ENCODE data around the gene ABCC5.
"Not testable (repeated sequence)": the region's sequence is repeated elsewhere in the genome, so short reads cannot be mapped to it uniquely, and the experiment has no call there.

ABCC5 gene

GRCh38 chr3:184017672-184018423 is at the start of gene ABCC5:
TSS of gene ABCC5 (minus strand) at chr3:184017884. CDS start at chr3:184014392, 3,492 bp downstream.
- peaks cover 8% of the 10 kb centered on the region for H3K36me3 Mint-ChIP-seq (ENCODE audit: low read depth)
- peaks cover 14% of the 10 kb centered on the region for H3K27me3 Mint-ChIP-seq
- H3K4me1 Mint-ChIP-seq (ENCODE audit: low read depth), result peaks cover 31% of the 10 kb centered on the region
- H3K9me3 Mint-ChIP-seq, result no peaks in the 10 kb centered on the region
- H3K27ac Mint-ChIP-seq, result peak within 1 kb of the TSS; percentile 90
- H3K4me3 Mint-ChIP-seq, result peak within 1 kb of the TSS; percentile 99

GRCh38 chr3:184066211-184066610 is 48.5 kb upstream of the ABCC5 start:
- Mint-ChIP-seq H3K4me1 (ENCODE audit: low read depth) (no peaks in the 10 kb centered on the region), H3K4me3 (no peak overlapping the region), H3K27ac (no peak overlapping the region), H3K36me3 (ENCODE audit: low read depth) (no peaks in the 10 kb centered on the region), H3K27me3 (no peaks in the 10 kb centered on the region), H3K9me3 (peaks cover 5% of the 10 kb centered on the region)

DNA sequence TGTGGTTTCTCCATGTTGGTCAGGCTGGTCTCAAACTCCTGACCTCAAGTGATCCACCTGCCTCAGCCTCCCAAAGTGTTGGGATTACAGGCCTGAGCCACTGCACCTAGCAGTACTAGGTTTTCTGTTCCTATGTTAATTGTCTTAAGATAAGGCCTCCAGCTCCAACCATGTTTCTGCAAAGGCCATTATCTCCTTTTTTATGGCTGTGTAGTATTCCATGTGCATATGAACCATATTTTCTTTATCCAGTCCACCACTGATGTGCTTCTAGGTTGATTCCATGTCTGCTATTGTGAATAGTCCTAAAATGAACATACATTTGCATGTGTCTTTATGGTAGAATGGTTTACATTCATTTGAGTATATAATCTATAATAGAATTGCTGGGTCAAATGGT is 45.0 kb upstream of the ABCC5 start:
- Mint-ChIP-seq H3K9me3 (no peaks in the 10 kb centered on the region), H3K4me3 (no peak overlapping the region), H3K27me3 (no peaks in the 10 kb centered on the region), H3K27ac (no peak overlapping the region), H3K36me3 (ENCODE audit: low read depth) (no peaks in the 10 kb centered on the region), H3K4me1 (ENCODE audit: low read depth) (no peaks in the 10 kb centered on the region)

- Mint-ChIP-seq H3K9me3 (no peaks in the 10 kb centered on the region), H3K27ac (no peak overlapping the region), H3K4me1 (ENCODE audit: low read depth) (no peaks in the 10 kb centered on the region), H3K4me3 (no peak overlapping the region), H3K27me3 (no peaks in the 10 kb centered on the region), H3K36me3 (ENCODE audit: low read depth) (no peaks in the 10 kb centered on the region)
These were observed 41.7 kb upstream of the ABCC5 start for GRCh38 chr3:184059424-184059823.

GRCh38 chr3:184058029-184058428 is 40.3 kb upstream of the ABCC5 start:
- H3K36me3 Mint-ChIP-seq (ENCODE audit: low read depth), result no peaks in the 10 kb centered on the region
- H3K4me1 Mint-ChIP-seq (ENCODE audit: low read depth), result no peaks in the 10 kb centered on the region
- H3K4me3 Mint-ChIP-seq, result no peak overlapping the region
- H3K27me3 Mint-ChIP-seq, result no peaks in the 10 kb centered on the region
- no peak overlapping the region for H3K27ac Mint-ChIP-seq
- H3K9me3 Mint-ChIP-seq, result no peaks in the 10 kb centered on the region

GRCh38 chr3:184052767-184053166 is 35.1 kb upstream of the ABCC5 start, which contains the start of gene HTR3C:
TSS of gene HTR3C (plus strand) at chr3:184053047. CDS start at chr3:184053081, 34 bp downstream.
- no peak within 1 kb of the TSS for H3K4me3 Mint-ChIP-seq
- no peaks in the 10 kb centered on the region for H3K9me3 Mint-ChIP-seq
- H3K36me3 Mint-ChIP-seq (ENCODE audit: low read depth), result no peaks in the 10 kb centered on the region
- no peaks in the 10 kb centered on the region for H3K4me1 Mint-ChIP-seq (ENCODE audit: low read depth)
- H3K27me3 Mint-ChIP-seq, result peaks cover 7% of the 10 kb centered on the region
- no peak within 1 kb of the TSS for H3K27ac Mint-ChIP-seq

DNA sequence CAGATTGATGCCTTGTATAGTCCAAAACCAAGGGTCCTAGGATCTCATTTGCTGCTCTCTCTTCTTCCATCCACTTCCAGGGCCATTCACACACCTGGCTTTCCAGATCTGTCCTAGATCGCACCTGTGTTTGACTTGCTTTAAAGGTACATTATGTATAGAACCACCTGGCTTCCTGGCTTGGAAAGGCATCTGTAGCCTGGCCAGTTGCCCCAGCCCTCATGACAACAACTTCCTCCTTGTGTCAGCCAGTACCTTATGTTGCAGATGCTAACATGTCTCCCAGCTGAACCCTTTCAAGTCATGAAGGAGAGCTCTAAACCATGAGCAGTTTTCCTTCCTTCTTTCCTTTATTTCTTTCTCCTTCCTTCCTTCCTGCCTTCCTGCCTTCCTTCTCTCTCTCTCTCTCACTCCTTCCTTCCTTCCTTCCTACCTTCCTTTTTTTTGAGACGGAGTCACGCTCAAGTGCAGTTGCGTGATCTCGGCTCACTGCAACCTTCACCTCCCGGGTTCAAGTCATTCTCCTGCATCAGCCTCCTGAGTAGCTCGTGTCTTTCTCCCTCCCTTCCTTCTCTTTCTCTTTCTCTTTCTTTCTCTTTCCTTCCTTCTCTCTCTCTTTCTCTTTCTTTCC is 32.6 kb upstream of the ABCC5 start:
- Mint-ChIP-seq H3K4me3 (no peak overlapping the region), H3K9me3 (no peaks in the 10 kb centered on the region)

DNA sequence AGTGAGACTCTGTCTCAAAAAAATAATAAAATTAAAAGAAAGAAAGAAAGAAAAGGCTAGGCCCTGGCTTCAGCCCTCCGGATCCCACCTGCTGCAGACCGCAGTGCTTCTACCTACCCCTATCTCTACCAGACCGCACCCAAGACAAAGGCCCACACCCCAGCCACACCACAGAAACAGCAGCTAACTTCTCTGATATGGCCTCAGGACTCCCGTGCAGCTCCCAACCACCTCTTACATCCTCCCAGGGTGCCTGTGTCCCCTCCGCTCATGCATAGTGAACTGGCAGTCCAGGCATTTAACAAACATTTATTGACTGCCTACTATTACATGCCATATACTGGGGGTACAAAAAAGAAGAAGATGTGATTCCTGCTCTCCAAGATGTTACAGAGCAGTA is 28.3 kb upstream of the ABCC5 start:
- Mint-ChIP-seq H3K27ac (no peak overlapping the region), H3K4me1 (ENCODE audit: low read depth) (no peaks in the 10 kb centered on the region), H3K4me3 (no peak overlapping the region), H3K9me3 (no peaks in the 10 kb centered on the region), H3K36me3 (ENCODE audit: low read depth) (no peaks in the 10 kb centered on the region), H3K27me3 (peaks cover 7% of the 10 kb centered on the region)

More for the DNA sequence above, 32.6 kb upstream of the ABCC5 start:
- Mint-ChIP-seq H3K4me1 (ENCODE audit: low read depth) (no peaks in the 10 kb centered on the region), H3K27ac (no peak overlapping the region), H3K27me3 (peaks cover 7% of the 10 kb centered on the region), H3K36me3 (ENCODE audit: low read depth) (no peaks in the 10 kb centered on the region)

GRCh38 chr3:184042617-184043016 is 24.9 kb upstream of the ABCC5 start:
- Mint-ChIP-seq H3K27ac (no peak overlapping the region), H3K36me3 (ENCODE audit: low read depth) (no peaks in the 10 kb centered on the region), H3K27me3 (no peaks in the 10 kb centered on the region), H3K9me3 (no peaks in the 10 kb centered on the region), H3K4me1 (ENCODE audit: low read depth) (no peaks in the 10 kb centered on the region), H3K4me3 (no peak overlapping the region)

DNA sequence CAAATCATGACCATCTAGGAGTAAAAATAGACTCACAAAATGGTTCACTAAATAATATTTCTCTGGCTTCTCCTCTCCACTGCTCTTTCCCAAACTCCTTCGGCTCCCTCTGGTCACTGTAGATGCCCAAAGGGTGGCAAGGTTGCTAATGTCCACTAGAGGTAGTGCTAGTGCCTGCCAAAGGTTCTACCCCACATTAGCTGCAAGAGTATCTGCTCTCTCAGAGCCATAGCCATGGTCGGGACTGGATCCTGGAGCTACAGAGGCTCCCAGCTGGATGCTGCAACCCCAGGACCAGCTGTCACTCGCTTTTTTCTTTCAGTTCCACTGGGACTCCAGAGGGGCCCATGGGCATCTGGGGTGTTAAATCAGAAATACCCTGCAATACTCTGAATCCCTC is 22.3 kb upstream of the ABCC5 start:
- Mint-ChIP-seq H3K27me3 (no peaks in the 10 kb centered on the region), H3K36me3 (ENCODE audit: low read depth) (no peaks in the 10 kb centered on the region), H3K4me3 (no peak overlapping the region), H3K9me3 (no peaks in the 10 kb centered on the region), H3K4me1 (ENCODE audit: low read depth) (no peaks in the 10 kb centered on the region), H3K27ac (no peak overlapping the region)

GRCh38 chr3:184039414-184039813 is 21.7 kb upstream of the ABCC5 start:
- no peaks in the 10 kb centered on the region for H3K36me3 Mint-ChIP-seq (ENCODE audit: low read depth)
- H3K9me3 Mint-ChIP-seq, result no peaks in the 10 kb centered on the region
- H3K4me1 Mint-ChIP-seq (ENCODE audit: low read depth), result no peaks in the 10 kb centered on the region
- no peaks in the 10 kb centered on the region for H3K27me3 Mint-ChIP-seq
- no peak overlapping the region for H3K27ac Mint-ChIP-seq
- H3K4me3 Mint-ChIP-seq, result no peak overlapping the region

- H3K9me3 Mint-ChIP-seq; H3K4me3 Mint-ChIP-seq; H3K27ac Mint-ChIP-seq; H3K4me1 Mint-ChIP-seq (ENCODE audit: low read depth); H3K27me3 Mint-ChIP-seq; H3K36me3 Mint-ChIP-seq (ENCODE audit: low read depth): not testable (repeated sequence)
These were observed 20.6 kb upstream of the ABCC5 start for GRCh38 chr3:184038307-184038706.

- Mint-ChIP-seq H3K27me3 (no peaks in the 10 kb centered on the region), H3K27ac (no peak overlapping the region), H3K36me3 (ENCODE audit: low read depth) (no peaks in the 10 kb centered on the region), H3K4me3 (no peak overlapping the region), H3K4me1 (ENCODE audit: low read depth) (no peaks in the 10 kb centered on the region), H3K9me3 (no peaks in the 10 kb centered on the region)
These were observed 20.1 kb upstream of the ABCC5 start for GRCh38 chr3:184037816-184038215.

DNA sequence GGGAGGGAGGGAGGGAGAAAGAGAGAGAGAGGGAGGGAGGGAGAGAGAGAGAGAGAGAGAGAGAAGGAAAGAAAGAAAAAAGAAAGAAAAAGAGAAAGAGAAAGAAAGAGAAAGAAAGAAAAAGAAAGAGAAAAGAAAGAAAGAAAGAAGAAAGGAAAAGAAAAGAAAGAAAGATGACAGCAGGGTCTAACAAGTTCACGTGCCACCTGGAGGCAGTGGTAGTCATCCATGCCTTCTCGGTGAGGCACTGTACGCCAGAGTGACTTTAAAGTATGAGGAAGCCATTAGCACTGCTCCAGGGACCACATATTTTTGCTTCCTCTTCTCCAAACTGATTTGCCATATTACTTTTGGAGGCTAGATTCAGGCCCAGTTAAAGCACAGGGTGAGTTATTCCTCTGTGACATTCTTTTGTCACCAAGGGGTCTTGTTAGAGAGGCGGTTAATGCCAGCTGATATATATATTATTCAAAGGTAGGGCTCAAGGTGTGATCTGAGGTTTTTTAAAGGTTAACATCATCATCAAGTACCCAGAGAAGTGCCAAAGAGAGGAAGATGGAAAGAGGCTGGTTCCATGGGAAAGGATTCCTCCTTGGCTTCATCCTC is 13.6 kb upstream of the ABCC5 start, which contains the start of gene HTR3D:
TSS of gene HTR3D (plus strand) at position 556 of the 606 bp plus-strand sequence. CDS start at position 556, 0 bp downstream.
- Mint-ChIP-seq H3K27ac (no peak within 1 kb of the TSS), H3K9me3 (no peaks in the 10 kb centered on the region), H3K4me3 (no peak within 1 kb of the TSS), H3K4me1 (ENCODE audit: low read depth) (no peaks in the 10 kb centered on the region), H3K27me3 (peaks cover 1% of the 10 kb centered on the region), H3K36me3 (ENCODE audit: low read depth) (no peaks in the 10 kb centered on the region)

- Mint-ChIP-seq H3K9me3 (no peaks in the 10 kb centered on the region), H3K27me3 (peaks cover 4% of the 10 kb centered on the region), H3K4me3 (no peak overlapping the region), H3K4me1 (ENCODE audit: low read depth) (no peaks in the 10 kb centered on the region), H3K36me3 (ENCODE audit: low read depth) (no peaks in the 10 kb centered on the region), H3K27ac (no peak overlapping the region)
These were observed 12.9 kb upstream of the ABCC5 start for GRCh38 chr3:184030536-184030935.

Measured in stimulated activated naive CD8-positive, alpha-beta T cell treated with anti-CD3 and anti-CD28 coated beads, Interleukin-15, Interleukin-2, amounts not matched to agents 100 ng/mL and 50 ng/mL, for 24 hours (primary cell).